SH-SY5Y (cell line): Measurements from ENCODE around the gene CA10.

Experiments used
- GATA2 ChIP-seq: IDR thresholded peaks from 2 replicates; pipeline ENCODE4 v1.6.1; 2011; ENCODE audit warnings: mild to moderate bottlenecking, low read depth, low read length
- GATA3 ChIP-seq: IDR thresholded peaks from 2 replicates; pipeline ENCODE4 v1.6.1; 2011; ENCODE audit warnings: low read depth, mild to moderate bottlenecking, low read length, moderate library complexity

DNA sequence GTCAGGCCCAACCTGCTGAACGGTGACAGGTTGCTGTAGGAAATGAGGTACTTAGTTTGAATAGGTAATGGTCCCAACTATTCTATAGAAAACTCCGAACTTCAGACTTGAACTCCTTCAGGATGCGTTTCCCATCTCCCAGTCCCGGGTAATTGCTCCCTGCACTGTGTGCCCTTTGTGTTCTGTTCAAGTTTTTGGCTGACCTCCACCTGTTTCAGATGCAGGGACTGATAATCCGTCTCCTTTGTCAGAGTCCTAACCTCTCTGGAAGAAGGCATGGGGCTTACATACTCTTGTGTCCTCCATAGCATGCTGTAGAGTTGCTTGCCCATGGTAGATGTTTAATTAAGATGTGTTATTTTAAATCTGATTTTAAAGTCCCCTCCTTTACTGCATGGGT is 547.7 kb downstream of the CA10 start:
- TF ChIP-seq GATA2 (no peak), GATA3 (no peak)
